GM23248 (cell line): Measurements from ENCODE around the gene AKT2.

Experiments
- EZH2 ChIP-seq: fragments of 200-600 bp; sonication (generic); IDR thresholded peaks from 2 replicates; pipeline ENCODE4 v1.6.1; 2018; ENCODE audit warnings: antibody characterized with exemption, mild to moderate bottlenecking; ENCODE audit not compliant: insufficient read depth, poor library complexity, severe bottlenecking
- EZH2phosphoT487 ChIP-seq: fragments of 200-600 bp; sonication (generic); IDR thresholded peaks from 2 replicates; pipeline ENCODE4 v1.6.1; 2018; ENCODE audit warnings: antibody characterized with exemption, moderate library complexity, mild to moderate bottlenecking, low read depth; ENCODE audit not compliant: insufficient read depth

DNA sequence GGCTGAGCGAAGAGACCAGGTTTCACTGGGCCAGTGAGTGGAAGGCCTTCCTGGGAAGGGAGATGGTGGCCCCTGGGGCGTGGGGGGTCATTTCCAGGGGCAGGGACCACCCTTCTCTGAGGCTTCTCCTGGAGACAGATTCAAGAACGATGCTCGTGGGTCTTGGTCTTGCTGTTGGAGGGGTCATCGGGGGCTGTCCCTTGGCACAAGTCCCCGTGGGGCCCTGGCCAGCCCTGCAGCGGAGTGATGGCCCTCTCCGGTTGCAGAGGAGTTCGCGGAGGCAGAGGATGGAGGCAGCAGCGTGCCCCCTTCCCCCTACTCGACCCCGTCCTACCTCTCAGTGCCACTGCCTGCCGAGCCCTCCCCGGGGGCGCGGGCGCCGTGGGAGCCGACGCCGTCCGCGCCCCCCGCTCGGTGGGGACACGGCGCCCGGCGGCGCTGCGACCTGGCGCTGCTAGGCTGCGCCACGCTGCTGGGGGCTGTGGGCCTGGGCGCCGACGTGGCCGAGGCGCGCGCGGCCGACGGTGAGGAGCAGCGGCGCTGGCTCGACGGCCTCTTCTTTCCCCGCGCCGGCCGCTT lies 71.8 kb downstream of the AKT2 start:
- TF ChIP-seq EZH2phosphoT487 (no peak), EZH2 (no peak)
